ENCODE data around the gene PPM1E. TPM values are rescaled to one million over a fixed set of nuclear protein-coding genes. Genes with fewer than 3 reads are reported as not detected.

PPM1E gene
- polyA plus RNA-seq, 2 of the 4 experiments (the other 2 are of a cell fraction), result 0.05 to 0.25 TPM

- Histone ChIP-seq H3K4me2 (no peak overlapping the region), H3K4me3 (no peak overlapping the region), H3K27ac (no peak overlapping the region), H3K4me1 (peaks cover 6% of the 10 kb centered on the region; the same call in 2 of the 3 replicates), H3K9me3 (no peaks in the 10 kb centered on the region)
- no peak for DNase-seq (ENCODE audit: low read depth in 1 of 2, low spot score in 1 of 2)
- ChIA-PET CTCF (no interaction called here), POLR2A (no interaction called here)
- 38% methylated on average over 8 of the region's 8 CpGs for WGBS (ENCODE audit: missing lambda C conversion rate)
- no peak for TF ChIP-seq TFCP2L1 (CRISPR knock-in tag; IDR thresholded peaks at IDR 0.05)
- TF ChIP-seq TP53 (CRISPR knock-in tag; IDR thresholded peaks at IDR 0.05), result no peak
- TF ChIP-seq CHD4 (IDR thresholded peaks at IDR 0.05; ENCODE audit: borderline replicate concordance), result no peak
- TF ChIP-seq JUNB (IDR thresholded peaks at IDR 0.05), result no peak
- no peak for TF ChIP-seq RNF2 (IDR thresholded peaks at IDR 0.05; ENCODE audit: borderline replicate concordance, low read depth)
- TF ChIP-seq HES2 (IDR thresholded peaks at IDR 0.05), result no peak
- TF ChIP-seq, protein P1, sequence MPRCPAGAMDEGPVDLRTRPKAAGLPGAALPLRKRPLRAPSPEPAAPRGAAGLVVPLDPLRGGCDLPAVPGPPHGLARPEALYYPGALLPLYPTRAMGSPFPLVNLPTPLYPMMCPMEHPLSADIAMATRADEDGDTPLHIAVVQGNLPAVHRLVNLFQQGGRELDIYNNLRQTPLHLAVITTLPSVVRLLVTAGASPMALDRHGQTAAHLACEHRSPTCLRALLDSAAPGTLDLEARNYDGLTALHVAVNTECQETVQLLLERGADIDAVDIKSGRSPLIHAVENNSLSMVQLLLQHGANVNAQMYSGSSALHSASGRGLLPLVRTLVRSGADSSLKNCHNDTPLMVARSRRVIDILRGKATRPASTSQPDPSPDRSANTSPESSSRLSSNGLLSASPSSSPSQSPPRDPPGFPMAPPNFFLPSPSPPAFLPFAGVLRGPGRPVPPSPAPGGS (IDR thresholded peaks at IDR 0.05), result no peak
- no peak for TF ChIP-seq CBX2 (IDR thresholded peaks at IDR 0.05; ENCODE audit: borderline replicate concordance, low read depth)
- ATAC-seq, result no peak
- FAIRE-seq, result no peak
These were observed 3.2 kb downstream of the PPM1E start for GRCh38 chr17:58758890-58759289.

GRCh38 chr17:58759522-58759921 is 3.9 kb downstream of the PPM1E start:
- CTCF ChIA-PET, result no interaction called here
- FAIRE-seq, result no peak

DNA sequence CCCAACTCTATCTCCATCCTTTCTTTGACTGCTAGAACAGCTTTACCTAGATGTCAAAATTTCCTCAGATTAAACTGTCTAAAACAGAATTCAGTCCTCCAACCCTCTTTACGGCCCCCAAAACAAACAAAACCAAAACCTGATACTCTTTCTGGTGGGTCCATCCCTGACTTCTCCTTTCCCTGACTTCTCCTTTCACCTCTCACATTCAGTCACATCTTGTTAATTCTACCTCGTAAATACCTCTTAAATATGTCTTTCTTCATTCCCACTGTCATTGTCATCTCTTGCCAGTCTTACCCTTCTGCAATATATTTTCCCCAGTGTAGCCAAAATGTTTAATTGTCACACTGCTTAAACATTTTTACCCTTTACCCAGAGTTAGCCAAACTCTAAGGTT is 4.6 kb downstream of the PPM1E start:
- TF ChIP-seq KDM5A (IDR thresholded peaks at IDR 0.05) (no peak), FOSB (CRISPR knock-in tag; IDR thresholded peaks at IDR 0.05) (no peak), CBX8 (IDR thresholded peaks at IDR 0.05) (0 out of 2 replicates have a peak, but pooled peaks have one; percentile 30), REST (IDR thresholded peaks at IDR 0.05) (no peak)
- DNase-seq (ENCODE audit: low read depth in 1 of 2, low spot score in 1 of 2), result no peak
- FAIRE-seq, result peak; percentile 54
- ChIA-PET CTCF (no interaction called here), POLR2A (no interaction called here)
- ATAC-seq, result no peak
- Histone ChIP-seq H3K4me1 (peaks cover 6% of the 10 kb centered on the region; the same call in 2 of the 3 replicates), H3K27ac (no peak overlapping the region), H3K4me3 (no peak overlapping the region), H3K9me3 (no peaks in the 10 kb centered on the region), H3K4me2 (no peak overlapping the region)
- 41% methylated on average over 2 of the region's 2 CpGs for WGBS (ENCODE audit: missing lambda C conversion rate)

More at GRCh38 chr17:58759522-58759921, 3.9 kb downstream of the PPM1E start:
- no peak for TF ChIP-seq FOSB (CRISPR knock-in tag; IDR thresholded peaks at IDR 0.05)
- TF ChIP-seq EHMT2 (IDR thresholded peaks at IDR 0.05; ENCODE audit: low read depth), result no peak
- no peak for TF ChIP-seq EHF (CRISPR knock-in tag; IDR thresholded peaks at IDR 0.05)
- TF ChIP-seq, protein P2, sequence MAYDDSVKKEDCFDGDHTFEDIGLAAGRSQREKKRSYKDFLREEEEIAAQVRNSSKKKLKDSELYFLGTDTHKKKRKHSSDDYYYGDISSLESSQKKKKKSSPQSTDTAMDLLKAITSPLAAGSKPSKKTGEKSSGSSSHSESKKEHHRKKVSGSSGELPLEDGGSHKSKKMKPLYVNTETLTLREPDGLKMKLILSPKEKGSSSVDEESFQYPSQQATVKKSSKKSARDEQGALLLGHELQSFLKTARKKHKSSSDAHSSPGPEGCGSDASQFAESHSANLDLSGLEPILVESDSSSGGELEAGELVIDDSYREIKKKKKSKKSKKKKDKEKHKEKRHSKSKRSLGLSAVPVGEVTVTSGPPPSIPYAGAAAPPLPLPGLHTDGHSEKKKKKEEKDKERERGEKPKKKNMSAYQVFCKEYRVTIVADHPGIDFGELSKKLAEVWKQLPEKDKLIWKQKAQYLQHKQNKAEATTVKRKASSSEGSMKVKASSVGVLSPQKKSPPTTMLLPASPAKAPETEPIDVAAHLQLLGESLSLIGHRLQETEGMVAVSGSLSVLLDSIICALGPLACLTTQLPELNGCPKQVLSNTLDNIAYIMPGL (CRISPR knock-in tag; IDR thresholded peaks at IDR 0.05; ENCODE audit: borderline replicate concordance), result no peak
- no peak for TF ChIP-seq RNF2 (IDR thresholded peaks at IDR 0.05; ENCODE audit: borderline replicate concordance, low read depth)
- TF ChIP-seq NFE2L2 (conservative IDR thresholded peaks at IDR 0.05; ENCODE audit: low read length), result no peak
- TF ChIP-seq HOXB5 (CRISPR knock-in tag; IDR thresholded peaks at IDR 0.05), result no peak
- no peak for TF ChIP-seq ZFP36 (IDR thresholded peaks at IDR 0.05; ENCODE audit: borderline replicate concordance, partially characterized antibody)
- no peak for TF ChIP-seq POLR2A (IDR thresholded peaks at IDR 0.05; ENCODE audit: low read length)
- TF ChIP-seq CBX8 (IDR thresholded peaks at IDR 0.05), result no peak
- TF ChIP-seq NPAS2 (CRISPR knock-in tag; IDR thresholded peaks at IDR 0.05; ENCODE audit: borderline replicate concordance), result no peak
- no peak for TF ChIP-seq TP53 (CRISPR knock-in tag; IDR thresholded peaks at IDR 0.05)
- Histone ChIP-seq H3K9me3 (no peaks in the 10 kb centered on the region), H3K4me2 (no peak overlapping the region), H3K4me1 (peaks cover 6% of the 10 kb centered on the region; the same call in 2 of the 3 replicates), H3K27ac (no peak overlapping the region), H3K4me3 (no peak overlapping the region)
- 30% methylated on average over 2 of the region's 2 CpGs for WGBS (ENCODE audit: missing lambda C conversion rate)
- POLR2A ChIA-PET, result no interaction called here
- no peak for ATAC-seq
- no peak for DNase-seq (ENCODE audit: low read depth in 1 of 2, low spot score in 1 of 2)

Measured in A549 (cell line).